ENCODE results near the gene GARRE1.
"Not testable (repeated sequence)": the region's sequence is repeated elsewhere in the genome, so short reads cannot be mapped to it uniquely, and the experiment has no call there.

Gene GARRE1

DNA sequence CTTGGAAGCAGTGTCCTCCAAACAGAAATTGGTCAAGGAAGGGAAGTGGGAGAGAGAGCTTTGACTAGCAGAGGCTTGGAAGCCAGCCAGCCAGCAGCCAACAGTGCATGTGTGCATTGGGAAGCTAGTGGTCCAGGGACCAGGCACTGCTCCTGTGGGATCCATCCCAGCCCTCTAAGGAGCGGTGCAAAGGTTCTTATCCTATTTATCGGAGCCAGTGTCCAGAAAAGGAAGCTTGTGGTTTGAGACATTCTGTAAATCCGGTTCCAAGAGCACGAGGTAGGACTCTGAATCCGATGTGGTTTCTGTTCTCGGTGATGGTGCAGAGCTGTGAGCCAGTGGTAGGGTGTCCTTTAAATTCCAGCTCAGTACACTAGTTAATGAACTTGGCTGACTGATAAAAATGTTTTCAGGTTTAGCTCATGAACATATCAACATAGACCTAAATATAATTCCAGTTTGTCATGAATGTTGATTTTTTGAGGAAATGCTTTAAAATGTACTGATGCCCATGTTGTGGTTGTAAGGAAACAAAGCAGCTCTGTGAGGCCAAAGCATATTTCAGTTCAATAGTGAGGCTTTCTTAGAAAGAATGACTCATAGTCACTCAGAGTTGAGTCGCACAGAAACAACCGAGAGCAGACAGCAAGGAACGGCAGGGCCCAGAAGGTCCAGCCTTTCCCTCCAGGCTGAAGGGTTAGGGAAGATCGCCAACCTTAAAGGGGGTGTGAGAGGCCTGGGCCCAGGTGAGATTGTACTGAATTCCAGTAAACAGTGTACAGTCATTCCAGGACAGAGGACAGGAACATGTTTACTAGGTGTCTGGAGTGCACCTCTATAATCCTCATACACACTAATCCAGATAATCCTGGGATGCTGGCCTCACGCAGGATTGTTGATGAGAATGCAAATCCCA, 21.5 kb upstream of the GARRE1 start:
- DNase-seq: no peak

DNA sequence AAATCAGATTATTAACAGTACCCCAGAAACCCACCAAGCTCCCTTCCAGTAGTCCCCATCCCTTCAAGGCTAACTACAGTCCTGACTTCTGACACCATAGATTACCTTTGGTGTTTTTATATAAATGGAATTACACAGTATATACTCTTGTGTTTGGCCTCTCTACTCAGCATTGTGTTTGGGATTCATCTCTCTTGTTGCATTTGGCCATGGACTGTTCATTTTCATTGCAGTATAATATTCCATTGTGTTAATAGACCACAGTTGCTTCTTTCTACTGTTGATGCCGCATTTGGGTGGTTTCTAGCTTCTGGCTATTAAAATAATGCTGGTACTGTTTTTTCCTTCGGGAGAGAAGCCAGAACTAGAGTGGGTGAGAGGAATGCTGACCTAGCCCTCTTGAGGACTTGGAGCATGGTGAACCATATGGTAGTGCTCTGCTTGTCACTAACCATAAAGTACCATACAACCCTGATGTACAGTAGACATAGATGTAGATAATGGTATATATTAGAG, 18.9 kb upstream of the GARRE1 start:
- DNase-seq: no peak

DNA sequence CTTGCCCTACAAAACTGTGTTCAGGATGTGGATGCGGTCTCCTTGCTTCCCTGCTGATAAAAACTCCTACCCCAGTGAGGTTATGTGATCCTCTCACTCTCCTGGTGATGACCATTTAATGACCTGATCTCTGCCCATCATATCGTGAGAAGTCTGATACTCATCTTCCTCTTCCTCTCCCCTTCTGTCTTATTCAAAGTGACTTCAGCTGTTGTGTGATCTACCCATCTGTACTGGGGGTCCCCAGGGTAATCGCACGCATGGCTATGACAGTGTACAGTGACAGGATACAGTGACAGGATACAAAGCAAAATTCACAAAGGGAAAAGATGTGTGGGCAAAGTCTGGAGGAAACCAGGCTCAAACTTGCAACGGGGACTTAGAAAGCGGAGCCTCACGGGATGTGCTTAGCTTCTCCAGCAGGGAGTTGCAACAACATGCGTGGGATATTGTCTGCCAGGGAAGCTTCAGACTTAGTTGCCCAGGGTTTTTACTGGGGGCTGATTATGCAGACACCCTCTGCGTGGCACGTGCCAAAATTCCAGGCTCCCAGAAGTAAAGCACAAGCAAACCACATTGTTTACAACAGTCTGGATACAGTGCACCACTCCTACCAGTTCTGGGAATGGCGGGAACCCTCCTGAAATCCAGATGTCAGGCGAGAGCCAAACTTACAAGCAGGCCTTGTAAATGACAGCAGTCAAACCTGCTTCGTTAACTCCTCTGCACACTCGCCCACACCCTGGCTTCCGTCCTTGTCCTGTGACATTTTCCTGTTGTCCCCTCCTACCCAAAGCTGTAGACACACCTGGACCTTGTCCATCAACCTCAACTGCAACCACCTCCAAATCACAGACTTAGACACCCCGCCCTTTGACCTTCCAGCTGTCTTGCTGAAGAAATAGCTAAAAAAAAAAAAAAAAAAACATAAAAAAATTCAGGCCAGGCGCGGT, 18.0 kb upstream of the GARRE1 start:
- DNase-seq: no peak

DNA sequence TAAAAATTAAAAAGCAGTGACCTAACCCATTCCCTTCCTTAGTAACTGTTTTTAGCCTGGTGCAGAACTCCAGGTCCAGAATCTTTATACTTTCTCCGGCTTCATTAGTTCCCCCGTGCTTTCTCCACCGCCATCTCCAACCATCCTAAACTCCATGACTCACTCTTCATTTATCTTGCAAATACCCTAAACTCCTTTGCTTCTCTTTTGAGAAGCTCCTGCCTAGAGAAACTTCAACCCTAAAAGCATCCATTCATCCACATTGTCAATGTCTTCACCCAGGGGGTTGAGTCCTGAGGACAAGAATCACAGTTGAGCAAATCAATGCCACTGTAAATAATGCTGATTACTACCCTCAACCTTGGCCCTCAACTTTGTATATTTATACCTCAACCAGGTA, 17.1 kb upstream of the GARRE1 start:
- DNase-seq: no peak

DNA sequence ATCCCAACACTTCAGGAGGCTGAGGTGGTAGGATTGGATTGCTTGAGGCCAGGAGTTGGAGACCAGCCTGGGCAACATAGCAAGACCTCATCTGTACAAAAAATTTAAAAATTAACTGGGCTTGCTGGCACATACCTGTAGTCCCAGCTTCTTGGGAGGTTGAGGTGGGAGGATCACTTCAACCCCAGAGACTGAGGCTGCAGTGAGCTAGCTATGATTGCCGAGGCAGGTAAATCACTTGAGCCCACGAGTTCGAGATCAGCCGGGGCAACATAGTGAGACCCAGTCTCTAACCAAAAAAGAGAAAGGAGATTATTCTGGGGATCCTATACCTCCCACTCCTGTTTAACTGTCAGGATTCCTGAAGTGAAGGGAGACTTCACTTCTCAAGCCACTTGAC, 16.4 kb upstream of the GARRE1 start:
- no peak for DNase-seq

DNA sequence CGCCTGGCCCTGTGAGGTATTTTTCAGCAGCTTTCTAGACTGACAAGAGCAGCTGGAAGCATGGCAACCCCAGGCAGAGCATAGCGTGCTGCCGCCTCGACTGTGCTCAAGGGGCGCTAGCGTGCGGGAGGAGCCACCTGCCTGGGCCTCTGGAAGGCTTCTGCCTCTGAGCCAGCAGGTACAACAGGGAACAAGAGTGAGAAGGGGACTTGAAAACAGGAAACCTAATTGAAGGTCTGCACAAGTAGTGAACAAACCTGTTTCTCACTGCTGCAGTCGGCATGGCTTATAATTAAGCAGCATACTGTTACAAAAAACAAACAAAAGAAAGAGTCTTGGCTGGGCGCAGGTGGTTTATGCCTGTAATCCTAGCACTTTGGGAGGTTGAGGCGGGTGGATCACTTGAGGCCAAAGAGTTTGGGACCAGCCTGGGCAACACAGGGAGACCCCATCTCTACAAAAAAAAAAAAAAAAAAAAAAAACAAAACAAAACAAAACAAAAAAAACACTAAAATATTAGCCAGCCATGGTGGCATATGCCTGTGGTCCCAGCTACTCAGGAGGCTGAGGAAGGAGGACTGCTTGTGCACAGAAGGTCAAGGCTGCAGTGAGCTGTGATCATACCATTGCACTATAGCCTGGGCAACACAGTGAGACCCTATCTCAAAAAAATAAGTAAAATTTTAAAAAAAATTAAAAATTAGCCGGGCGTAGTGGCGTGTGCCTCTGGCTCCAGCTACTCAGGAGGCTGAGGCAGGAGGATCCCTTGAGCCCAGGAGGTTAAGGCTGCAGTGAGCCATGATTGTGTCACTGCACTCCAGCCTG, 12.6 kb upstream of the GARRE1 start:
- DNase-seq: no peak

DNA sequence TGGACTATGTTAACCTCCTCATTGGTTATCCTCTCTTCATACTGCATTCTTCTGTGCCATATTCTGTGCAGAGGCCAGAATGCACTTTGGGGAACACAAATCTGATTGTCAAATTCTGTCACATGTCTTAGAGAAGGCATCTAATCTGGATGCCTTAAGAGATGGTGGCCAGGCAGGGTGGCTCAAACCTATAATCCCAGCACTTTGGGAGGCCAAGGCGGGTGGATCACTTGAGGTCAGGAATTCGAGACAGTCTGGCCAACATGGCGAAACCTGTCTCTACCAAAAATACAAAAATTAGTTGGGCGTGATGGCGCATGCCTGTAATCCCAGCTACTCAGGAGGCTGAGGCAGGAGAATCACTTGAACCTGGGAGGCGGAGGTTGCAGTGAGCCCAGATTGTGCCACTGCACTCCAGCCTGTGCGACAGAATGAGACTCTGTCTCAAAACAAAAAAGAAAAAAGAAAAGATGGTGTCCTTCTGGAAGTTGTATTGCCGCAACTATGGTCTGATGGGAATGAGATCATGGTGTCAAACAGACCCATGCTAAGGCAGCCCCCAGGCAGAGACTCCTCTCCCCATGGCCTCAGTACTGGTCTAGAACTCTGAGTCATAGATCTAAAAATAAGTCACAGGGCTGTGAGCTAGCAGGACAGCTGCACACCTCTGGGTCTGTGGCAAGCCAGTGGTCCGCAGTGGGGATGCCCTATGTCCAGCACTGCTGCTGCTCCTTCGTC, 11.0 kb upstream of the GARRE1 start:
- DNase-seq: not testable (repeated sequence)

DNA sequence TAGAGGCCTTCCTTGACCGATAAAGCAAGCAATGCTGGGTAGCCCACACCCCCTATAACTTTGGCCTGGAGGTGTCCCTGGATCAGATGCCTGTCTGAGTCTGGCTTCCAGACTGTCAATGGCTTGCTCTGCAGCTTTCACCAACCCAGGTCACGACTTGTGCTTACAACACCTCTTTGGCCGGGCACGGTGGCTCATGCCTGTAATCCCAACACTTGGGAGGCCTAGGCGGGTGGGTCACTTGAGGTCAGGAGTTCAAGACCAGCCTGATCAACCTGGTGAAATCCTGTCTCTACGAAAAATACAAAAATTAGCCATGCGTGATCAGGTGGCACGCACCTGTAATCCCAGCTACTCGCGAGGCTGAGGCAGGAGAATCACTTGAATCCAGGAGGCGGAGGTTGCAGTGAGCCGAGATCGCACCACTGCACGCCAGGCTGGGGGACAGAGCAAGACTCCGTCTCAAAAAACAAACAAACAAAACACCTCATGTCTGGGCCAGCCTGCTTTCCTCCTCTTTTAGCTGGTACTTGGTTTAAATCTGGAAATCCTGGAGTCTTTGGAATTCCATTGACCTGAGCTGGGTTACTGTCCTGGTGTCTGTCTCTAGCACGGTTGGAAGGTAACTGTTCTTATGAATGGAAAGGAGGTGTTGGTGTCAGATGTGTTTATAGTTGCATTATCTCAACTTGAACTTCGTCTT, 10.3 kb upstream of the GARRE1 start:
- DNase-seq: no peak

DNA sequence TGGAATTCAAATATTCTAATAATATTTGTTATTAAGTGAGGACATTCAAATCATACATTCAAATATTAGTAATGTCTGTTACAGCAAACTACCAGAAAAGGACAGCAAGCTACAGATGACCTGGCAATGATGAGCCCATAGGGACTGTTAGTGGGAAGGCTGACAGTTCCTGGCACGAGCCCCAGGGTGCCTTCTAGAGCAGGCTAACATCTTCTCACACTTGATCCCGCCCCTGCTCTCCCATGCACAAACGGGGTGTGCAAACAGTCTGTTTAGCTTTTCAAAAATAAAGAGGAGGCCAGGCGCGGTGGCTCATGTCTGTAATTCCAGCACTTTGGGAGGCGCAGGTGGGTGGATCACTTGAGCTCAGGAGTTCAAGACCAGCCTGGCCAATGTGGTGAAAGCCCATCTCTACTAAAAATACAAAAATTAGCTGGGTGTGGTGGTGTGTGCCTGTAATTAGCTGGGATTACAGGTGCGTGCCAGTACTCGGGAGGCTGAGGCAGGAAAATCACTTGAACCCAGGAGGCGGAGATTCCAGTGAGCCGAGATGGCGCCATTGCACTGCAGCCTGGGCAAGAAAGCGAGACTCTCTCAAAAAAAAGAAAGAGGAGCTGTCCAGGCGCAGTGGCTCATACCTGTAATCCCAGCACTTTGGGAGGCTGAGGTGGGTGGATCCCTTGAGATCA, 9.6 kb upstream of the GARRE1 start:
- DNase-seq: no peak

DNA sequence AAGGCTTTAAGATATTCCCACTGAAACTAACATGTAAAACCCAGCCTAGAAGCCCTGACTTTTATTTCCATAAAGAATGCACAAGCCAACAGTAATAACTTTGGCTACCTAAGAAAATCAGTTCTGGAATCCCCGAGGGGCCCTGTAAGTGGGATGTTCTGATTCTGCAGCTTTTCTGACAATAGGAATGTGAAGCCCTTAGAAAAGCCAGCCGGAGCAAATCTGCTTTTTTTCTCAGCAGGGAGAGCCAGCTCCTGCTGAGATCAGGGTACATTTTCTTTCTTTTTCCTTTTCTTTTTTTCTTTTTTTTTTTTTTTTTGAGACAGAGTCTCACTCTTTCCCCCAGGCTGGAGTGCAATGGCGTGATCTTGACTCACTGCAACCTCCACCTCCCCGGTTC, 8.0 kb upstream of the GARRE1 start:
- no peak for DNase-seq

DNA sequence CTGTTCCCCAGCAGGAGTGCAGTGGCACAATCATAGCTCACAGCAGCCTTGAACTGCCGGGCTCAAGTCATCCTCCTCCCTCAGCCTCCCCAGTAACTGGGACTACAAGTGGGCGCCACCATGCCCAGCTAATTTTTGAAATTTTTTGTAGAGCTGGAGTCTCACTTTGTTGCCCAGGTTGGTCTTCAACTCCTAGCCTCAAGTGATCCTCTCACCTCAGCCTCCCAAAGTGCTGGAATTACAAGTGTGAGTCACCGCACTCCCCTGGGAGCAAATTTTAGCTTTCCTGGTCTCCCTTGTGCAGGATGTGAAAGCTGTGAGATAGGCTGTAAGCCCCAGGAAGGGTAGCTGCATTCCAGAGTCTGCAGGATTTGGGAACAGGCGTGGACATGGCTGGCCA, 5.4 kb upstream of the GARRE1 start:
- no peak for DNase-seq

DNA sequence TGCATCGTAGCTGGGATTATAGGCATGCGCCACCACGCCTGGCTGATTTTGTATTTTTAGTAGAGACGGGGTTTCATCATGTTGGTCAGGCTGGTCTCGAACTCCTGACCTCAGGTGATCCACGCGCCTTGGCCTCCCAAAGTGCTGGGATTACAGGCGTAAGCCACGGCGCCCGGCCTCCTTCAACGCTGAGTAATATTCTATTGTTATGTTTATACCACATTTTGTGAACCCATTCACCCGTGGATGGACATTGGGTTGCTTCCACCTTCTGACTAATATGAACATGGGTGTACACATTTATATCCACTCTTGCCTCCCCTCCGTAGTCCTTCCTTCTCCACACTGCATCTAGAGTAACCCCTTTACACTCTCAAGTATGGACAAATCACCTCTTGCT, 1.2 kb upstream of the GARRE1 start:
- not testable (repeated sequence) for DNase-seq

DNA sequence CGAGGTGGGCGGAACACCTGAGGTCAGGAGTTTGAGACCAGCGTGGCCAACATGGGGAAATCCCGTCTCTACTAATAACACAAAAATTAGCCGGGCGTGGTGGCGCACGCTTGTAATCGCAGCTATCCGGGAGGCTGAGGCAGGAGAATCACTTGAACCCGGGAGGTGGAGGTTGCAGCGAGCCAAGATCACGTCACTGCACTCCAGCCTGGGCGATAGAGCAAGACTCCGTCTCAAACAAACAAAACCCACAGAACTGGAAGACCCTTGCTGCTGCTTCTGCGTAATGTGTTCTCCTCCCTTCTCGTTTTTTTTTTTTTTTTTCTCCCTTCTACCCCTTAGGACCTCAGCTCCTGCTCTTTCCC, 691 bp upstream of the GARRE1 start:
- not testable (repeated sequence) for DNase-seq

DNA sequence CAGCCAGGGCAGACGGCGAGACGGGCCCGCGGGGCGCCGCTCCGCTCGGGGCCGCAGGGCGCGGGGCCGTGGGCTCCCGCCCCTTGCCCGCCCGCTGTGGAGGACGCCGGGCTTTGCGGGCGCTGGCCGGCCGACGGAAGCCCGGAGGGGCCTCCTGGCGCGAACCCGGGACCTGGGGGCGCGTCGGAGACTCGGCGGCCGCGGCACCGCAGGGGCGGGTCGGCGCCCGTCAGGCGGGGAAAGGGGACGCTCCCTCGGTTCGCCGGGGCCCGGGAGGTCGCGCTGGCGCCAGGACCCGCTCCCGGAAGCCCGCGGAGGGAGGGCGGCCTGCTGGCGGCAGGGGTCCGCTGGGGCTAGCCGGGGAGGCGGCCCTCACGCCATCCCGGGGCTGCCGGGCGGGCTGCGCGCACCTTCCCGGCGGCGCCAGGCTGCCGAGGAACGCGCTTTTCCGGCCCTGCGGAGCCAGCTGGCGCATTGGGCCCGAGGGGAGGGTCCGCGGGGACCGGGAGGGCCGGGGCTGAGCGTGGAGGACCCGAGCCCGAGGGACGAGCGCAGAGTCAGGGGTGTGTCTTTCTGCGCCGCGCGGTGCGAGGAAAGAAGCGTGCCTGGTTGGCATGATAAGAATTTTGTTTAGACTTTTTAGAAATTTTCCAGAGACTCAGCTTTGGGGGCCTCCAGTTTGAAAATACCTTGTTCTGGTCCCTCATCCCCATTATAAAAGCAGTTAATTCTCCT, 511 bp downstream of the GARRE1 start:
- DNase-seq: peak in 4 of 6 experiments; percentile 28 to 65 (median 34)

DNA sequence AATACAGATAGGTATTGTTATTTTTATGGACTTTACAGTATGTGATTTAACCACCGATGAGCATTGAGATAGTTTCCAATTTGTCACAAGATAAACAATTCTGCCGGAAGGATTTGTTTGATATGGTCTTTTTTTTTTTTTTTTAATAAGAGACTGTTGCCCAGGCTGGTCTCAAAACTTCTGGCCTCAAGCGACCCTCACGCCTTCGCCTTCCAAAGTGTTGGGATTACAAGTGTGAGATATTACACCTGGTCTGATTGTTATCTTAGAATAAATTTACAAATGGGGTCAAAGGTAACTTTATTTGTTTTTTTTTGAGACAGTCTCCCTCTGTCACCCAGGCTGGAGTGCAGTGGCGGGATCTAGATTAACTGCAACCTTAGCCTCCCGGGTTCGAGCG, 1.2 kb downstream of the GARRE1 start:
- no peak for DNase-seq

DNA sequence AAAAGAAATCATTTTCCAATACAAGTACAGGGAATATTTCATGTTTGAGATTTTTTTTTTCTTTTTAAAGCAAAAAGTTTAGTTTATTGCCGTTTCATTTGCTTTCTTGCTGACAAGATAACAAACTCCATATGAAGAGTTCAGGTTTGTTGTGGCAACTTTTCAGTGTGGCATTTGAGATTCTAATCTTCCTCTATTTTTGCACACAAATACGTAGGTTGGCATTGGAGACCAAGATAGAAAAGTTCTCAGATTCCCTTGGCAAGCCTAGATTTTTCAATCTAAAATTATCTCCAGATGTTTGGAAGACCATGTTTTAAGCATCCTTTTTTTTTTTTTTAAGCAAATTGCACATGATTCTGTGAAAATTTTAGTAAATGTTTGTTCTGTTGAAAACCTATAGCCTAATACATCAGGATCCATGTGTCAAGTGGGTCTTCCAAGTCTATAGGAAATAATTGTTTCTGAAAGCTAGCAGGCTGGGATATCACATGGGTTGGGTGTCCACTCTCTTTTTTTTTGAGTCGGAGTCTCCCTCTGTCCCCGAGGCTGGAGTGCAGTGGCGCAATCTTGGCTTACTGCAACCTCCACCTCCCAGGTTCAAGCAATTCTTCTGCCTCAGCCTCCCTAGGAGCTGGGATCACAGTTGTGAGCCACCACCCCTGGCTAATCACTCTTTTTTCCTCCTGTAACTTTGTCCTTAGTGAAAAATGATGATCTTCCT, 2.6 kb downstream of the GARRE1 start:
- DNase-seq: peak in 1 of 6 experiments; percentile 18

DNA sequence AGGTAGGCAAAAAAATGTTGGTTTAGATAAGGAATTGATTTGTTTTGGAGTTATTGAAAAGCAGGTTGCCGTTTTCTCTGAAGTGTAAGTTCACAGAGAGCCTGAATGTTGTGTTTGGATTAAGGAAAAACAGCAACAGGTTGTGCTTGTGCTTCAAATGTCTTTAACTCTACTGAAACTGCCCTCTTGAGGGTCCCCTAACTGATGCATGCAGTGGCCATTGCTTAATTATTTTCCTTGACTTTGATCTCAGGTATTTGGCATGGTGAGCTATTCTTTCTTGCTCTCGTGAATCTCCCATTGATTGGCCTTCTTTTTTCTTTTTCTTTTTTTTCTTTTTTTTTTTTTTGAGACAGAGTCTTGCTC, 3.2 kb downstream of the GARRE1 start:
- DNase-seq: no peak

DNA sequence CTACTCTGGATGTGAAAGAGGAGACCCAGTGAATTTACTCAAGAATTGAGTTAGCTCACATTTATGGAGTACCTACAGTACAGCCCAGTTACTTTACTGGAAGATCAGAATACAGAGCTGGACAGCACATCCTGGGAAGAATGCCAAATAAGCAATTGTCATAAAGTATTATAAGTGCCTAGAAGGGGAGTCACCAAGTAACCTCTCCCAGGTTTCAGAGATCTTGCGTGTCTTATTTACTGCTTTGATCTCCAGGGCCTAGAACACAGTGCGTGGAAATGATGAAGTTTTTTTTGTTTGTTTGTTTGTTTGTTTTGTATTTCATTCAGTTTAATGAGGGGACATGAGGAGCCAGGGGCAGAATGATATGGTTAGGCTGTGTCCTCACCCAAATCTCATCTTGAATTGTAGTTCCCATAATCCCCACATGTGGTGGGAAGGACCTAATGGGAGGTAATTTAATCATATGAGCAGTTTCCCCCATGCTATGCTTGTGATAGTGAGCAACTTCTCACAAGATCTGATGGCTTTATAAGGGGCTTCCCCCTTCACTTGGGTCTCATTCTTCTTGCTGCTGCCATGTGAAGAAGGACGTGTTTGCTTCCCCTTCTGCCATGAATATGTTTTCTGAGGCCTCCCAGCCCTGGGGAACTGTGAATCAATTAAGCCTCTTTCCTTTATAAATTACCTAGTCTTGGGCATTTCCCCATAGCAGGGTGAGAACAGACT, 5.2 kb downstream of the GARRE1 start:
- DNase-seq: no peak

DNA sequence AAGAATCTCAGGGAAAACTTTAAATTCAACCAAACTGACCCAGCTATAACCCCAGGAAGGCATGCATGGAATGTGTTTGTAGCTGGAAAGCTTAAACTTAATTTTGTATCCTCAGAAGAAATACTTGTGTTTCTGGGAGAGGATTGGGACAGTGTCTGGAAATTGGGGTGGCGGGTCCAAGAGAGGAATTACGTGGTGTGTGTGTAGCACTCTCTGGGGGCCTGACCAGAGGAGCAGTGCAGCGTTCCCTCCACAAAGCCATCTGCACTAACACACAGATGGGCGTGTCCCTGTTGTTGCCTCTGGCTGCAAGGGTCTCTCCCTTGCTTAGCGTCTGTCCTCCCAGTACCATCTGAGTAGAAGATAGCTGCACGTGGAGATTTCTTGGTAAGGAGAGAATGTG, 6.4 kb downstream of the GARRE1 start:
- DNase-seq: no peak
